Measurements from ENCODE around the gene PTPRG.

The PTPRG gene

GRCh38 chr3:61943975-61944374 is 382.6 kb downstream of the PTPRG start:
- DNase-seq = no peak

GRCh38 chr3:61944726-61945125 is 383.4 kb downstream of the PTPRG start:
- DNase-seq = no peak

- no peak for DNase-seq
Observed at GRCh38 chr3:61945657-61946056, 384.3 kb downstream of the PTPRG start.

- no peak for DNase-seq
Observed at GRCh38 chr3:61946570-61947324, 385.4 kb downstream of the PTPRG start.

GRCh38 chr3:61947456-61947855 is 386.1 kb downstream of the PTPRG start:
- DNase-seq = no peak

- DNase-seq = no peak
Observed at GRCh38 chr3:61948699-61949305, 387.4 kb downstream of the PTPRG start.

GRCh38 chr3:61954097-61954540 is 392.7 kb downstream of the PTPRG start:
- DNase-seq = no peak

- DNase-seq = no peak
Observed at GRCh38 chr3:61955483-61955882, 394.1 kb downstream of the PTPRG start.

- no peak for DNase-seq
Observed at GRCh38 chr3:61956236-61956635, 394.9 kb downstream of the PTPRG start.

- DNase-seq = no peak
Observed at GRCh38 chr3:61957259-61957658, 395.9 kb downstream of the PTPRG start.

- DNase-seq = no peak
Observed at GRCh38 chr3:61960976-61961375, 399.6 kb downstream of the PTPRG start.

- no peak for DNase-seq
Observed at GRCh38 chr3:61961900-61962299, 400.5 kb downstream of the PTPRG start.

- DNase-seq = no peak
Observed at GRCh38 chr3:61964566-61964965, 403.2 kb downstream of the PTPRG start.

GRCh38 chr3:61965770-61966131 is 404.4 kb downstream of the PTPRG start:
- DNase-seq = no peak

GRCh38 chr3:61966200-61966599 is 404.8 kb downstream of the PTPRG start:
- no peak for DNase-seq

- no peak for DNase-seq
Observed at GRCh38 chr3:61967019-61967418, 405.6 kb downstream of the PTPRG start.

- no peak for DNase-seq
Observed at GRCh38 chr3:61967937-61968336, 406.6 kb downstream of the PTPRG start.

- no peak for DNase-seq
Observed at GRCh38 chr3:61974662-61975061, 413.3 kb downstream of the PTPRG start.

- DNase-seq = no peak
Observed at GRCh38 chr3:61975199-61975598, 413.8 kb downstream of the PTPRG start.

GRCh38 chr3:61975936-61976335 is 414.6 kb downstream of the PTPRG start:
- no peak for DNase-seq

- DNase-seq = no peak
Observed at GRCh38 chr3:61978460-61979419, 417.4 kb downstream of the PTPRG start.

- no peak for DNase-seq
Observed at GRCh38 chr3:61979638-61980037, 418.3 kb downstream of the PTPRG start.

GRCh38 chr3:61980041-61980440 is 418.7 kb downstream of the PTPRG start:
- no peak for DNase-seq

- DNase-seq = no peak
Observed at GRCh38 chr3:61981060-61981459, 419.7 kb downstream of the PTPRG start.

Data from NCI-H187 treated with DMSO at 0.1 percent for 48 hours (cell line).